Measurements from ENCODE around the gene NUCKS1.

Gene NUCKS1

GRCh38 chr1:205750138-205751035 is at the start of gene NUCKS1:
Gene NUCKS1 (minus strand): TSS chr1:205750182. CDS start chr1:205749973, 209 bp downstream.
- DNase-seq (ENCODE audit: low read depth in 2 of 2, low spot score in 1 of 2), result peak; percentile 90 to 94

GRCh38 chr1:205798577-205798976 is 48.6 kb upstream of the NUCKS1 start:
- DNase-seq (ENCODE audit: low read depth in 2 of 2, low spot score in 1 of 2), result no peak

GRCh38 chr1:205797168-205797567 is 47.2 kb upstream of the NUCKS1 start:
- no peak for DNase-seq (ENCODE audit: low read depth in 2 of 2, low spot score in 1 of 2)

GRCh38 chr1:205794011-205794730 is 44.2 kb upstream of the NUCKS1 start:
- no peak for DNase-seq (ENCODE audit: low read depth in 2 of 2, low spot score in 1 of 2)

GRCh38 chr1:205792961-205793673 is 43.1 kb upstream of the NUCKS1 start:
- no peak for DNase-seq (ENCODE audit: low read depth in 2 of 2, low spot score in 1 of 2)

GRCh38 chr1:205792481-205792881 is 42.5 kb upstream of the NUCKS1 start:
- no peak for DNase-seq (ENCODE audit: low read depth in 2 of 2, low spot score in 1 of 2)

GRCh38 chr1:205791568-205792180 is 41.7 kb upstream of the NUCKS1 start:
- peak in 1 of 2 donors; percentile 30 for DNase-seq (ENCODE audit: low read depth in 2 of 2, low spot score in 1 of 2)

GRCh38 chr1:205787287-205787916 is 37.4 kb upstream of the NUCKS1 start:
- no peak for DNase-seq (ENCODE audit: low read depth in 2 of 2, low spot score in 1 of 2)

GRCh38 chr1:205786601-205787000 is 36.6 kb upstream of the NUCKS1 start:
- no peak for DNase-seq (ENCODE audit: low read depth in 2 of 2, low spot score in 1 of 2)

GRCh38 chr1:205785446-205785845 is 35.5 kb upstream of the NUCKS1 start:
- no peak for DNase-seq (ENCODE audit: low read depth in 2 of 2, low spot score in 1 of 2)

- DNase-seq (ENCODE audit: low read depth in 2 of 2, low spot score in 1 of 2), result no peak
Measured at GRCh38 chr1:205783904-205784303, 33.9 kb upstream of the NUCKS1 start.

GRCh38 chr1:205783433-205783795 is 33.4 kb upstream of the NUCKS1 start:
- DNase-seq (ENCODE audit: low read depth in 2 of 2, low spot score in 1 of 2), result no peak

- no peak for DNase-seq (ENCODE audit: low read depth in 2 of 2, low spot score in 1 of 2)
Measured at GRCh38 chr1:205782627-205783432, 32.8 kb upstream of the NUCKS1 start.

- DNase-seq (ENCODE audit: low read depth in 2 of 2, low spot score in 1 of 2), result no peak
Measured at GRCh38 chr1:205780335-205780734, 30.4 kb upstream of the NUCKS1 start.

GRCh38 chr1:205777994-205778393 is 28.0 kb upstream of the NUCKS1 start:
- DNase-seq (ENCODE audit: low read depth in 2 of 2, low spot score in 1 of 2), result no peak

- no peak for DNase-seq (ENCODE audit: low read depth in 2 of 2, low spot score in 1 of 2)
Measured at GRCh38 chr1:205775717-205776056, 25.7 kb upstream of the NUCKS1 start.

- DNase-seq (ENCODE audit: low read depth in 2 of 2, low spot score in 1 of 2), result peak; percentile 56 to 70
Measured at GRCh38 chr1:205775015-205775716, 25.2 kb upstream of the NUCKS1 start, which contains the start of gene RAB29. Gene RAB29 (minus strand): TSS chr1:205775482. CDS start chr1:205774956, 526 bp downstream.

GRCh38 chr1:205774198-205775014 is 24.4 kb upstream of the NUCKS1 start:
- DNase-seq (ENCODE audit: low read depth in 2 of 2, low spot score in 1 of 2), result peak in 1 of 2 donors; percentile 11

All from stimulated activated CD8-positive, alpha-beta memory T cell treated with anti-CD3 and anti-CD28 coated beads, Interleukin-4, amount 100 ng/mL, for 1 hour (primary cell).